Measurements from ENCODE around the gene CHMP4A. TPM values are rescaled to one million over a fixed set of nuclear protein-coding genes. Genes with fewer than 3 reads are reported as not detected.

CHMP4A gene
- total and polyA plus RNA-seq, 9 of the 15 experiments (the other 6 are each of a cell fraction or from before 2014, with no cell fraction given), result 28.8 to 104 (median 52.7) TPM

- TF ChIP-seq CTCF (IDR thresholded peaks at IDR 0.05 in 2 of 3, conservative IDR thresholded peaks at IDR 0.05 in 1 of 3; ENCODE audit: insufficient read depth in 2 of 3, low read depth in 1 of 3, low read length in 3 of 3) (no peak; a peak in 1 of 6 replicates), XRCC4 (IDR thresholded peaks at IDR 0.05; ENCODE audit: extremely low read depth, insufficient read depth, insufficient read length) (no peak), PYGO2 (tag; IDR thresholded peaks at IDR 0.05) (no peak), TAF1 (IDR thresholded peaks at IDR 0.05; ENCODE audit: control insufficient read depth, extremely low read depth, insufficient read depth, low read length, severe bottlenecking) (peak; percentile 57), TEAD1 (CRISPR knock-in tag; IDR thresholded peaks at IDR 0.05) (peak; percentile 22 to 50; a peak in 2 of 4 replicates), ZNF707 (CRISPR knock-in tag; conservative IDR thresholded peaks at IDR 0.05) (no peak), E2F6 (IDR thresholded peaks at IDR 0.05; ENCODE audit: borderline replicate concordance in 1 of 2, extremely low read depth in 1 of 2, insufficient read depth in 1 of 2, insufficient read length in 1 of 2, low read depth in 1 of 2, low read length in 1 of 2, poor library complexity in 1 of 2, severe bottlenecking in 1 of 2) (peak; percentile 99 to 100), PHF21A (IDR thresholded peaks at IDR 0.05; ENCODE audit: borderline replicate concordance, low read depth) (no peak), SMAD1 (IDR thresholded peaks at IDR 0.05; ENCODE audit: low read depth, low read length, partially characterized antibody) (no peak), BCL6 (CRISPR knock-in tag; IDR thresholded peaks at IDR 0.05) (no peak), NR2C2 (CRISPR knock-in tag; IDR thresholded peaks at IDR 0.05) (no peak), NR2C2 (tag; IDR thresholded peaks at IDR 0.05) (peak; percentile 74), CTCFL (IDR thresholded peaks at IDR 0.05; ENCODE audit: borderline replicate concordance, insufficient read depth, low read depth, low read length, poor library complexity, severe bottlenecking) (no peak), CAMTA2 (CRISPR knock-in tag; conservative IDR thresholded peaks at IDR 0.05) (no peak), ELF4 (CRISPR knock-in tag; IDR thresholded peaks at IDR 0.05) (peak; percentile 77; the same call in 1 of the 2 replicates), ZSCAN29 (IDR thresholded peaks at IDR 0.05) (no peak), SUPT5H (IDR thresholded peaks at IDR 0.05) (peak; percentile 70), RAD21 (CRISPR knock-in tag; conservative IDR thresholded peaks at IDR 0.05 in 1 of 2, IDR thresholded peaks at IDR 0.05 in 1 of 2) (no peak), MBD1 (CRISPR knock-in tag; IDR thresholded peaks at IDR 0.05) (no peak), POLR2B (IDR thresholded peaks at IDR 0.05; ENCODE audit: low read depth, partially characterized antibody) (peak; percentile 51)
These were observed 17.9 kb downstream of the CHMP4A start, which contains the start of gene TM9SF1 (continued) for GRCh38 chr14:24195186-24196070.

All from K562 (cell line).